ENCODE results near the gene MN1. TPM values are rescaled to one million over a fixed set of nuclear protein-coding genes. Genes with fewer than 3 reads are reported as not detected.

MN1 gene
- total RNA-seq, 2 experiments from 2014 or later = 0.27 to 0.28 TPM

GRCh38 chr22:27786965-27787364 lies 14.6 kb downstream of the MN1 start:
- intact Hi-C loops (cut with DNase I, micrococcal nuclease) = no loop called here
- DNase-seq (no peak), ATAC-seq (ENCODE audit: poor library complexity) (no peak)
- ChIA-PET POLR2A (no interaction called here), CTCF (no interaction called here)
- H3K4me3 Mint-ChIP-seq = no peak overlapping the region
- Histone ChIP-seq H3K9me3 (ENCODE audit: control insufficient read depth in 1 of 2, insufficient read depth in 1 of 2, low read length in 2 of 2) (no peaks in the 10 kb centered on the region), H3K4me1 (ENCODE audit: insufficient read depth, low read length) (no peaks in the 10 kb centered on the region), H3K27me3 (ENCODE audit: control insufficient read depth in 1 of 2, insufficient read depth in 2 of 2, low read length in 2 of 2) (peaks cover 6 to 8% of the 10 kb centered on the region in 2 experiments), H3K36me3 (ENCODE audit: insufficient read depth, low read length) (no peaks in the 10 kb centered on the region), H3K4me3 (ENCODE audit: low read length) (no peak overlapping the region), H3K27ac (ENCODE audit: low read depth in 1 of 2, low read length in 2 of 2) (no peak overlapping the region)
- H3K27ac Mint-ChIP-seq = no peak overlapping the region
- no peak for TF ChIP-seq CTCF (IDR thresholded peaks at IDR 0.05)
- peaks cover 41% of the 10 kb centered on the region for H3K27me3 Mint-ChIP-seq
- H3K36me3 Mint-ChIP-seq (ENCODE audit: low read depth) = no peaks in the 10 kb centered on the region
- no peaks in the 10 kb centered on the region for H3K4me1 Mint-ChIP-seq (ENCODE audit: low read depth)
- H3K9me3 Mint-ChIP-seq = no peaks in the 10 kb centered on the region

- ChIA-PET POLR2A (no interaction called here), CTCF (no interaction called here)
- no peak overlapping the region for H3K27ac ChIP-seq (ENCODE audit: low read depth in 1 of 2, low read length in 2 of 2)
- H3K4me3 ChIP-seq (ENCODE audit: low read length) = no peak overlapping the region
- no peaks in the 10 kb centered on the region for H3K36me3 ChIP-seq (ENCODE audit: insufficient read depth, low read length)
- Mint-ChIP-seq H3K27me3 (peaks cover 41% of the 10 kb centered on the region), H3K9me3 (no peaks in the 10 kb centered on the region), H3K27ac (no peak overlapping the region), H3K4me3 (no peak overlapping the region), H3K4me1 (ENCODE audit: low read depth) (no peaks in the 10 kb centered on the region), H3K36me3 (ENCODE audit: low read depth) (no peaks in the 10 kb centered on the region)
- no peaks in the 10 kb centered on the region for H3K4me1 ChIP-seq (ENCODE audit: insufficient read depth, low read length)
- DNase-seq = no peak
- intact Hi-C loops (cut with DNase I, micrococcal nuclease) = no loop called here
- TF ChIP-seq CTCF (IDR thresholded peaks at IDR 0.05) = no peak
- no peak for ATAC-seq (ENCODE audit: poor library complexity)
- H3K27me3 ChIP-seq (ENCODE audit: control insufficient read depth in 1 of 2, insufficient read depth in 2 of 2, low read length in 2 of 2) = peaks cover 6 to 8% of the 10 kb centered on the region in 2 experiments
- no peaks in the 10 kb centered on the region for H3K9me3 ChIP-seq (ENCODE audit: control insufficient read depth in 1 of 2, insufficient read depth in 1 of 2, low read length in 2 of 2)
These were observed 15.1 kb downstream of the MN1 start for GRCh38 chr22:27786291-27786932.

- no peak overlapping the region for H3K4me3 Mint-ChIP-seq
- TF ChIP-seq CTCF (IDR thresholded peaks at IDR 0.05) = no peak
- H3K9me3 Mint-ChIP-seq = no peaks in the 10 kb centered on the region
- POLR2A ChIA-PET = no interaction called here
- ATAC-seq (ENCODE audit: poor library complexity) = no peak
- no peaks in the 10 kb centered on the region for H3K9me3 ChIP-seq (ENCODE audit: control insufficient read depth in 1 of 2, insufficient read depth in 1 of 2, low read length in 2 of 2)
- intact Hi-C loops (cut with DNase I, micrococcal nuclease) = no loop called here
- no peak for DNase-seq
- H3K4me3 ChIP-seq (ENCODE audit: low read length) = no peak overlapping the region
- peaks cover 41% of the 10 kb centered on the region for H3K27me3 Mint-ChIP-seq
- H3K36me3 Mint-ChIP-seq (ENCODE audit: low read depth) = no peaks in the 10 kb centered on the region
- H3K27ac Mint-ChIP-seq = no peak overlapping the region
- H3K4me1 Mint-ChIP-seq (ENCODE audit: low read depth) = no peaks in the 10 kb centered on the region
- no peaks in the 10 kb centered on the region for H3K4me1 ChIP-seq (ENCODE audit: insufficient read depth, low read length)
- CTCF ChIA-PET = no interaction called here
- H3K27me3 ChIP-seq (ENCODE audit: control insufficient read depth in 1 of 2, insufficient read depth in 2 of 2, low read length in 2 of 2) = peaks cover 6 to 8% of the 10 kb centered on the region in 2 experiments
- no peaks in the 10 kb centered on the region for H3K36me3 ChIP-seq (ENCODE audit: insufficient read depth, low read length)
- no peak overlapping the region for H3K27ac ChIP-seq (ENCODE audit: low read depth in 1 of 2, low read length in 2 of 2)
These were observed 15.7 kb downstream of the MN1 start for GRCh38 chr22:27785831-27786230.
